Ishikawa (cell line): ENCODE measurements around the gene FRMD4B.

Experiments
- CEBPB ChIP-seq: IDR thresholded peaks from 2 replicates; pipeline ENCODE4 v1.6.1; 2012
- CREB1 ChIP-seq: IDR thresholded peaks from 2 replicates; pipeline ENCODE4 v1.6.1; 2012; ENCODE audit warnings: low read depth
- EGR1 ChIP-seq: IDR thresholded peaks from 2 replicates; pipeline ENCODE4 v1.6.1; 2012
- EP300 ChIP-seq: IDR thresholded peaks from 2 replicates; pipeline ENCODE4 v1.6.1; 2012; ENCODE audit warnings: borderline replicate concordance
- FOXM1 ChIP-seq: IDR thresholded peaks from 2 replicates; pipeline ENCODE4 v1.6.1; 2012; ENCODE audit warnings: low read depth, borderline replicate concordance
- MAX ChIP-seq: IDR thresholded peaks from 2 replicates; pipeline ENCODE4 v1.6.1; 2012
- NFIC ChIP-seq: IDR thresholded peaks from 2 replicates; pipeline ENCODE4 v1.6.1; 2012
- RAD21 ChIP-seq: IDR thresholded peaks from 2 replicates; pipeline ENCODE4 v1.6.1; 2012; ENCODE audit warnings: low read depth
- REST ChIP-seq: IDR thresholded peaks from 2 replicates; pipeline ENCODE4 v1.6.1; 2012; ENCODE audit warnings: low read depth, mild to moderate bottlenecking
- TAF1 ChIP-seq: IDR thresholded peaks from 2 replicates; pipeline ENCODE4 v1.6.1; 2012; ENCODE audit warnings: low read depth, mild to moderate bottlenecking
- TCF12 ChIP-seq: IDR thresholded peaks from 2 replicates; pipeline ENCODE4 v1.6.1; 2012; ENCODE audit warnings: low read depth
- TEAD4 ChIP-seq: IDR thresholded peaks from 2 replicates; pipeline ENCODE4 v1.6.1; 2012
- USF1 ChIP-seq: IDR thresholded peaks from 2 replicates; pipeline ENCODE4 v1.6.1; 2012
- YY1 ChIP-seq: IDR thresholded peaks from 2 replicates; pipeline ENCODE4 v1.6.1; 2012; ENCODE audit warnings: low read depth
- ZBTB7A ChIP-seq: IDR thresholded peaks from 2 replicates; pipeline ENCODE4 v1.6.1; 2012; ENCODE audit warnings: low read depth

The FRMD4B gene

GRCh38 chr3:69166446-69166845, 219.4 kb downstream of the FRMD4B start:
- TF ChIP-seq NFIC (no peak), TCF12 (no peak), EP300 (no peak), ZBTB7A (no peak), CREB1 (no peak), TAF1 (no peak), MAX (no peak), USF1 (no peak), CEBPB (no peak), EGR1 (no peak), YY1 (no peak), FOXM1 (no peak), RAD21 (no peak), REST (no peak)

- no peak for TF ChIP-seq MAX
- TF ChIP-seq CREB1, result no peak
- no peak for TF ChIP-seq REST
- TF ChIP-seq CEBPB, result no peak
- TF ChIP-seq TAF1, result no peak
- TF ChIP-seq TCF12, result no peak
- TF ChIP-seq TEAD4, result no peak
- no peak for TF ChIP-seq YY1
- TF ChIP-seq ZBTB7A, result no peak
- TF ChIP-seq RAD21, result no peak
- TF ChIP-seq EGR1, result no peak
- no peak for TF ChIP-seq USF1
- TF ChIP-seq EP300, result no peak
- TF ChIP-seq NFIC, result no peak
- no peak for TF ChIP-seq FOXM1
These were observed 220.1 kb downstream of the FRMD4B start for GRCh38 chr3:69165744-69166143.

- TF ChIP-seq NFIC (no peak), USF1 (no peak), EGR1 (no peak), FOXM1 (no peak), TCF12 (no peak), REST (no peak), YY1 (no peak), CEBPB (no peak), MAX (no peak), TEAD4 (no peak), RAD21 (no peak), CREB1 (no peak), ZBTB7A (no peak)
These were observed 221.6 kb downstream of the FRMD4B start for GRCh38 chr3:69164296-69164695.

- no peak for TF ChIP-seq EP300
- no peak for TF ChIP-seq TCF12
- no peak for TF ChIP-seq MAX
- TF ChIP-seq EGR1, result no peak
- TF ChIP-seq NFIC, result no peak
- no peak for TF ChIP-seq TAF1
- TF ChIP-seq RAD21, result no peak
- no peak for TF ChIP-seq YY1
- TF ChIP-seq CEBPB, result no peak
- TF ChIP-seq CREB1, result no peak
- TF ChIP-seq USF1, result no peak
- no peak for TF ChIP-seq REST
- TF ChIP-seq TEAD4, result no peak
- no peak for TF ChIP-seq ZBTB7A
- TF ChIP-seq FOXM1, result no peak
These were observed 223.4 kb downstream of the FRMD4B start for GRCh38 chr3:69162308-69162980.
